GM18951 (cell line): ENCODE results near the gene NACAD.

Experiments used
- POLR2A ChIP-seq: IDR thresholded peaks from 4 replicates; pipeline ENCODE4 v1.6.1; 2011; ENCODE audit warnings: mild to moderate bottlenecking; ENCODE audit not compliant: insufficient read length, insufficient read depth; ENCODE audit errors: extremely low read depth
- in situ Hi-C: fragments of 300-500 bp; cut with MboI; formaldehyde crosslinking; loops from one replicate; pipeline ENCODE4 v1.12.0; 2022; ENCODE audit warnings: low sequenced_read_pairs, mixed read lengths, inconsistent platforms; ENCODE audit not compliant: unreplicated experiment

The NACAD gene

GRCh38 chr7:45072131-45073030, 16.4 kb downstream of the NACAD start:
- TF ChIP-seq POLR2A, result no peak
- in situ Hi-C loops, result no loop called here

GRCh38 chr7:45071528-45071927, 17.2 kb downstream of the NACAD start:
- no peak for TF ChIP-seq POLR2A
- in situ Hi-C loops, result no loop called here

DNA sequence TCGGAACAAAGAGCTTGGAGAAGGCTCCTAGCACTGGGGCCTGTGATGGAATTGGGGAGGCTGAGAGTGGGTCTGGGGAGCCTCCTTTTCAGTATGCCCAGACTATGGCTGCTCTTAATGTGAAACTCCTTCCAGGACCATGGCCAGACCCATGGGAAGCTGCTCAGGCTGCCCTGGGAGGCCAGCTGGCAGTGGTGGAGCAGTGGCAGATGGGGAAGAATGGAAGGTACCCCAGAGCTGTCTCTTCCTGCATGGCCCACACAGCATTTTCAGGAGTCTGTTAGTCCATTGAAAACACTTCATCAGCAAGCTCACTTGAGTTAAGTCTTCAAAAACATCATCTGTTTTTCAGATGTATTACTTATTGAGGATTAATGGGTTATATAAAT, 18.5 kb downstream of the NACAD start:
- in situ Hi-C loops, result no loop called here
- TF ChIP-seq POLR2A, result no peak

GRCh38 chr7:45069444-45070253, 19.1 kb downstream of the NACAD start:
- in situ Hi-C loops, result no loop called here
- TF ChIP-seq POLR2A, result no peak

GRCh38 chr7:45068236-45069023, 20.3 kb downstream of the NACAD start:
- TF ChIP-seq POLR2A, result no peak
- in situ Hi-C loops, result no loop called here

DNA sequence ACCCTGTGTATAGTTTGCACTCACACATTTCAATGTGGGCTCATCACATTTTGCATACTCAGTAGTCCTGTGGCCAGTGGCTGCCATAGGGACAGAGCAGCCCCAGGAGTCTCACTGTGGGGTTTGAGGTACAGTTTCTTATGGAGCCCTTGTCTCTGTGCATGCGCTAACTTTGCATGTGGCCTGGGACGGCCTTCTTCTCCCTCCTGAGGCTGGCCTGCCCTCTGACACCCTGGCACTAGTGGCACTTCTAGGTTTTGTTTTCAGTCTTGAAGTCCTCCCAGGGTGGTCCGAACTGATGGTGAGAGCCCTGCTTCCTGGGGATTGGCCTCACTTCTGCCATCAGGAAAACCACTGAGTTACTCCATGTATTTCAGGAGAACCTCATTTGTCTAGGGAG, 21.2 kb downstream of the NACAD start:
- TF ChIP-seq POLR2A, result no peak
- in situ Hi-C loops, result no loop called here

DNA sequence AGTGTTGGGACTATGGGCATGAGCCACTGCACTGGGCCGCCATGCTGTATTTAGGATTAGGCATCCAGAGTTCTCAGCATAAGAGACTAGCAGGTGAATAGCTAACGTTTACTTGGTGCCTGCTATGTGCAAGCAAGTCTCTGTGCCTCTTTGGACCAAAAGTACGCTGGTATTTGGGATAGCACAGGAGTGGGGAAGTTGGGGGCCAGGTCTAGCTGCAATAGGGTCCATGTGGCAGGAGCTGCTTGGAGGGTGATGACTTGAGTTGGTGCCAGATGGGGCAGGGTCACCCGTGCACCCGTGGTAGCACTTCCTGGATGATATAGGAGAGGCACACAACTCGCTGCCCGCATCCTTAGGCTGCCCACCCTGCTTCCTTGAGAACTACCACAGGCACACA, 22.4 kb downstream of the NACAD start:
- in situ Hi-C loops, result no loop called here
- TF ChIP-seq POLR2A, result no peak

- in situ Hi-C loops, result no loop called here
- TF ChIP-seq POLR2A, result no peak
Measured at GRCh38 chr7:45065031-45065995, 23.5 kb downstream of the NACAD start.

DNA sequence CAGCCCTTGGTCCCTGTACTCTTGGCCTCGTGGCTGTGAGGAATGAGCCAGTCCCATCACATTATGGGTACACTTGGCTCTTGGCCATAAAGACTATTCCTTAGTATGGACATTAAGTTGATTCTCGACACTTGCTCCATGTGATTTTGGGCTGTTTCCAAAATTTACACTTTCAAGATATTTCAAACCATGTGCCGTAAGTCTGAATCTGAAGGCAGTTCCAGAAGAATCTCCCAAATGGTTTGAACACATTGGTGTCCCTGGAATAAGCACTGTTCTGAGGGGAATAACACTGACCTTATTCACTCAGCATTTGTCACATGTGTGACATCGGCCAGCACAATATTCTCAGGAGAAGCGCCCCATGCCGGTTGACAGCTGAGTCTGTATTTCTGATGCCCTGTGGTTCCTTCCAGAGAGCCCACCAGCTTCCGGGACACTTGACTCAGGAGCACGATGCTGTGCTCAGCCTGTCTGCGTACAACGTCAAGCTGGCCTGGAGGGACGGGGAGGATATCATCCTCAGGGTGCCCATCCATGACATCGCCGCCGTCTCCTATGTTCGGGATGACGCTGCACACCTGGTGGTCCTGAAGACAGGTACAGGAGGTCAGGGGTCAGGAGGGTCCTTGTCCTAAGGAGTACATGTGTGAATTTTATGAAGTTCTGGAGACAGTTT, 24.6 kb downstream of the NACAD start:
- in situ Hi-C loops, result no loop called here
- TF ChIP-seq POLR2A, result no peak

DNA sequence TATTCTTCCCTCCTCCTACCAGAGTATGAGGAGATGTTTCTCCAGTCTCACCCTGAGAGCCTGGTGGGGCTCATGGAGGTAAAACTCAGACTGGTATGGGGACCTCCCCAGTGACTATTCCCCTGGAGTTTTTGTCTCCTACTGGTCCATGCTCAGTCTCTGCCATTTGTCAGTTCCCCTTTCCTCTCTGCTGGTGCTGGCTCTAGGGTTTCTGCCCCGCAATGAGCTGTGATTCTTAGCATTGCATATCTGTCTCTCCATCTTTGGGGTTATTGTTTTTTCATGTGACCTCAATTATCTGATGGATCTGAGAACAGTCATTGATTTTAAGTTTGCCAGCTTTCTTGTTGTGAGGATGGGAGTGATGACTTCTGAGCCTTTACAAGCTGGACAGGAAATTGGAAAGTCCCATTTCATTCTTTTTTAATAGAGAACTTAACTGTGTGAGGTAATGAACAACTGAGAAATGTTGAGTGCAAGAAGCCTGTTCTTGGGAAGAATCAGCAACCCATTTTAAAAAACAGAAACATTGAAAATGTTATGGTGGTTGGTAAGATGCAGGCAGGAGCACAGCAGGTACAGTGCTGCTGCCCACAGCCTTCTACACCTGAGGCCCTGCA, 26.9 kb downstream of the NACAD start:
- TF ChIP-seq POLR2A, result no peak
- in situ Hi-C loops, result no loop called here

GRCh38 chr7:45061352-45061751, 27.4 kb downstream of the NACAD start:
- TF ChIP-seq POLR2A, result no peak
- in situ Hi-C loops, result no loop called here
